Globus pallidus (tissue), 1 donor: ENCODE measurements around the gene C12orf57.

Source experiments
- DNase-seq: peaks from one replicate; pipeline ENCODE4 v3.0.0-alpha.2; 2015; ENCODE audit warnings: low spot score

Gene C12orf57

DNA sequence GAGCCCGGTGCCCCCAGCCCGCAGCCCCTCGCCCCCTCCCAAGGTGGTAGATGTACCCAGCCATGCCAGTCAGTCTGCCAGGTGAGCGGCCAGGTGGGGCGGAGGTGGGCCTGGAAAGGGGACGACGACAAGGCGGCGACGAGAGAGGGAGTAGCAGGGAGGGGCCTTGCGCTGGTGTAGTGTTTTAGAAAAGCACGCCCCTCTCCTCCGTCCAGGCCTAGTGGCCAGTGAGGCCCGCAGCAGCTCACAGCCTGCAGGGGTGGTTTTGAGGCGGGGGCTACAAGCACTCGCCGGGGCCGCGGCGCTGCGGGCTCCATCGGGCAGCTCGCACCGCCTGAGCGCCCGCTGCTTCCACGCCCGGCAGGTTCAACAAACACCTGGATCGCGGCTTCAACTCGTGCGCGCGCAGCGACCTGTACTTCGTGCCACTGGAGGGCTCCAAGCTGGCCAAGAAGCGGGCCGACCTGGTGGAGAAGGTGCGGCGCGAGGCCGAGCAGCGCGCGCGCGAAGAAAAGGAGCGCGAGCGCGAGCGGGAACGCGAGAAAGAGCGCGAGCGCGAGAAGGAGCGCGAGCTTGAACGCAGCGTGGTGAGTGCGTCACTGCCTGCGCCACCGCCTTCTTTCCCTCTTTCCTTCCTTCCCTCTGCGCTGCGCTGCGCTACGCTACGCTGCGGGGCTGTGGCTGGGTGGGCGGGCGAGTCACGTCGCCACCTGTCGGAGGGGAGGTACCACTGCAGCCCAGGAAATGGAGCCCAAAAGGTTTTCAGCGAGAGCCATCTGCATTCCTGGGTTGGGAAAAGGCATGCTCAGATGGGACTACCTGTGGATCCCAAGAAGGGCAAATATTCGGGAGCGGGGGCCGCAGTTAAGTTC is 6.1 kb upstream of the C12orf57 start:
- peak; percentile 95 for DNase-seq

- DNase-seq: no peak
Observed at GRCh38 chr12:6938353-6939190, 5.2 kb upstream of the C12orf57 start.

DNA sequence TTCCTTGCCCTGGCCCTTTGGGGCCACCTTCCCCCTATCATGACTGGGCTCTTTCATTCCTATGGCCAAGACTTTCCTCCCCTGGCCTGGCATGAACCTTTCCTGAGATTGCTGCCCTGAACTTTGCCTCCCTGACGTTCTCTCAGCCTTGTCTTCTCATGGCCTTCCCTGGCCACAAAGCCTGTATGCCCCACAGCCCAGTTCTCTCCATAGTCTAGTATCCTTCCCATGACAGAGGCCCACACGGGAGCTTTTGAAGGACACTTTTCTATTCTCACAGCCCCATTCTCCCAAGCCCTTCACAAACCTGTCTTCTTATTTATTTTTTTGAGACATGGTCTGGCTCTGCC is 4.7 kb upstream of the C12orf57 start:
- DNase-seq: no peak

GRCh38 chr12:6941267-6941666 is 2.6 kb upstream of the C12orf57 start:
- no peak for DNase-seq

DNA sequence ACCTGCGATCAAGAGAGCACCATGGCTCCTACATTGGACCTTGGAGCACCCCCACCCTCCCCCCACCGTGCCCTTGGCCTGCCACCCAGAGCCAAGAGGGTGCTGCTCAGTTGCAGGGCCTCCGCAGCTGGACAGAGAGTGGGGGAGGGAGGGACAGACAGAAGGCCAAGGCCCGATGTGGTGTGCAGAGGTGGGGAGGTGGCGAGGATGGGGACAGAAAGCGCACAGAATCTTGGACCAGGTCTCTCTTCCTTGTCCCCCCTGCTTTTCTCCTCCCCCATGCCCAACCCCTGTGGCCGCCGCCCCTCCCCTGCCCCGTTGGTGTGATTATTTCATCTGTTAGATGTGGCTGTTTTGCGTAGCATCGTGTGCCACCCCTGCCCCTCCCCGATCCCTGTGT is 2.0 kb upstream of the C12orf57 start:
- DNase-seq: no peak

GRCh38 chr12:6942331-6942665 is 1.5 kb upstream of the C12orf57 start:
- no peak for DNase-seq

DNA sequence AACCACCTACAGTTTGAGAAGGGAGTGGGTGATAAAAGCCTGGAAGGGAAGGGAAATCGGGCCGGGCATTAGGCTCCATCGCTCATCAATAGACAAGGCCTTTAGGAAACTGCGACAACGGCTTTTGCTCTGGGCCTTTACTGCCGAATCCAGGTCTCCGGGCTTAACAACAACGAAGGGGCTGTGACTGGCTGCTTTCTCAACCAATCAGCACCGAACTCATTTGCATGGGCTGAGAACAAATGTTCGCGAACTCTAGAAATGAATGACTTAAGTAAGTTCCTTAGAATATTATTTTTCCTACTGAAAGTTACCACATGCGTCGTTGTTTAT is 467 bp upstream of the C12orf57 start:
- DNase-seq: peak; percentile 96

GRCh38 chr12:6944381-6945186 is 762 bp downstream of the C12orf57 start:
- peak; percentile 91 for DNase-seq

- no peak for DNase-seq
Observed at GRCh38 chr12:6945613-6946012, 1.8 kb downstream of the C12orf57 start.

DNA sequence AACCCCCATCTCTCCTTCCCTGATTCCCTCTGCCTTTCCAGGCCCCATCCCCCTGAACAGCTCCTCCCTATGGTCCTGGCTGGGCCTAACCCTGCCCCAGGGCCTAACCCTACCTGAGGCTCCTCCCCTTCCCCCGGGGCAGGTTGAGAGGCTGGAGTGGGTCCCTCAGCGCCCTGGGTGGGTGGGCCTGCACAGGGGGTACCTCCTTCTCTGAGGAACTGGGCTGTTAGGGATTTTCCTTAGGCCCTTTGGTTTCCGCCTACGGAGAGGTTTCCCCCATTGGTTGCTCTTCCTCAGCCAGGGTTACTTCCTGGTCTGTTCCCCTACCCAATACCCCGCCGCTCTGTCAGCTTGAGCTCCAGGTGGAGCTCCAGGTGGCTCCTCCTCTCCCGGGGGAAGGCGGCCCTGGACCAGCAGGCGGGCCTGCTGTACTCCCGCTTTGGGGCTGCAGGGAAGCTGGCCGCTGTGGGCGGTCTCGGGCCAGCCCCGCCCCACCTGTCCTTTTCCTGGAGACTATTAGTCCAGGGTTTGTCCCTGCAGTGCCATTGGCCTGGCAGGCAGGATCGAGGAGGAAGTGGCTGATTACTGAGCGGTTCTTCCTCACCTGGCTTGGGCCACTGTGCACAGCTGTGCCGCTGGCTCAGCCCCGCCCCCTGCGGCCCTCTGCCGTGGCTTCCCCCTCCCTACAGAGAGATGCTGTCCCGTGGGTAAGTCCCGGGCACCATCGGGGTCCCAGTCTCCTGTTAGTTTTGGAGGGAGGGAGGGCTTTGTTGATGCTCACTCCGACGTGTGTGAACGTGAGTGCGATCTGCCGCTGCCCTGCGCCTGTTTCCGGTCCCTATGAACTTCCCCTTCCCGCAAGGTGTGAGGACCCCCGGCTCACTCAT is 2.5 kb downstream of the C12orf57 start:
- no peak for DNase-seq

GRCh38 chr12:6946920-6947374 is 3.1 kb downstream of the C12orf57 start:
- DNase-seq: no peak

GRCh38 chr12:6947615-6948014 is 3.8 kb downstream of the C12orf57 start:
- DNase-seq: no peak

DNA sequence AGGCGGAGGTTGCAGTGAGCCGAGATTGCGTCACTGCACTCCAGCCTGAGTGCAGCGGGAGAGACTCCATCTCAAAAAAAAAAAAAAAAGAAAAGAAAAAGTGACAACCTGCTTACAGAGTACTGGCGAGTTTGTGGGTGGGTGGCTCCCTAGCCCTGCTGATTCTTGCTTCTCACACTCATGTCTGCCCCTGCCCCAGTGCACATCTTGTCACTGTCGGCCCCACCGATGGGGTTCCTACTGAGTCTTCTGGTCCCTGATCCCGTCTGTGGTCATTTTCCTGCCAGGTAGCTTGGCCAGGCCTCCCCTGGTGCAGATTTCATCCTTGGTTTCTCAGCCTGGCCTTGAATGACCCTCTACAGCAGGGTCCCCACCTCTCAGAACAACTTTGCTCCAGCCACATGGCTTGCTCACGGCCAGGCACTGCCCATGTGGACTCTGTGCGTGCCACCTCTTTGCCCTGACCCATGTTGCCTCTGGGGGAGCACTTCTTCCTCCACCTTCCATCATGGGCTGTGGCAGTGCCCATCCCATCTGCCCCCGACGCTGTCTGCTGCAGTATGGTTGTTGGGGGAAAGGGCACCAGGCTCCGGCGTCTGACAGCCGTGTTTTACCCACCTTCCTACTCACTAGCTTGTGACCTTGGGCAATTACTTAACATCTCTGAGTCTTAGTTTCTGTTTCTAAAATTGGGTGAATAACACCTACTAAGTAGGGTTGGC is 5.2 kb downstream of the C12orf57 start:
- no peak for DNase-seq

DNA sequence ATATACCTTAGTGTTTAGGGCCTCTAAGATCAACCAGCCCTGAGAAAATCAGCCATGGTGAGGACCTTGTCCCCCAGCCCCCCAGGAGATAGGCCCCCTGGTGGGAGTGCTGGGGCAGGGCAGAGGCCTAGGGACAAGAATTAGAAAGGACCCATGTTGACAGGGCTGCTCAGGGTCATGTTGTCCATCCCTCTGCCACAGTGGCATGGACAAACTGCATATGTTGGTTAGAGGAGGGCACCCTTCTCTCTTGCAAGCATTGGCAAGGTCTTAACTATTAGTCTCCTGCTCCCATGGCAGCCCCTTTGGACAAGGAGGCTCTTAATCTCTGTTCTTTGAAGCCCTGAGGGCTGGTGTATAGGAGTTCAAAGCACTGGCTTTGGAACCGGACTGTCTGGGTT is 6.6 kb downstream of the C12orf57 start:
- no peak for DNase-seq

- DNase-seq: no peak
Observed at GRCh38 chr12:6950811-6951540, 7.2 kb downstream of the C12orf57 start, which contains the start of gene PTPN6. TSS of gene PTPN6 (plus strand) at chr12:6951356. CDS start at chr12:6951513, 157 bp downstream.

DNA sequence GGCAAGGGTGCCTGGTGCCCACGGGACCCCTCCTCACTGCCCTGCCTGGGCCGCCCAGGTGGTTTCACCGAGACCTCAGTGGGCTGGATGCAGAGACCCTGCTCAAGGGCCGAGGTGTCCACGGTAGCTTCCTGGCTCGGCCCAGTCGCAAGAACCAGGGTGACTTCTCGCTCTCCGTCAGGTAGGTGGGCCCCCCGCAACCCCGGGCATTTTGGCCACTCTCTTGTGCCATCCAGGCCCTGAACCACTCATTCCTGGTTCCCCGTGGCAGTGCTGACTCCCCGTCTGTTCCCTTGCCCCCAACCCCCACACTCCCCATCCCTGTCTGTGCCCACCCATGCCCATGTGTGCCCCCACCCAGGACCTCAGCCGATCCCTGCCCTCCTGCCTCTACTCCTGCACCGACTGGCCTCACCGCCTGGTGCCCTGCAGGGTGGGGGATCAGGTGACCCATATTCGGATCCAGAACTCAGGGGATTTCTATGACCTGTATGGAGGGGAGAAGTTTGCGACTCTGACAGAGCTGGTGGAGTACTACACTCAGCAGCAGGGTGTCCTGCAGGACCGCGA is 7.8 kb downstream of the C12orf57 start:
- DNase-seq: no peak

GRCh38 chr12:6952121-6952862 is 8.5 kb downstream of the C12orf57 start:
- DNase-seq: no peak

DNA sequence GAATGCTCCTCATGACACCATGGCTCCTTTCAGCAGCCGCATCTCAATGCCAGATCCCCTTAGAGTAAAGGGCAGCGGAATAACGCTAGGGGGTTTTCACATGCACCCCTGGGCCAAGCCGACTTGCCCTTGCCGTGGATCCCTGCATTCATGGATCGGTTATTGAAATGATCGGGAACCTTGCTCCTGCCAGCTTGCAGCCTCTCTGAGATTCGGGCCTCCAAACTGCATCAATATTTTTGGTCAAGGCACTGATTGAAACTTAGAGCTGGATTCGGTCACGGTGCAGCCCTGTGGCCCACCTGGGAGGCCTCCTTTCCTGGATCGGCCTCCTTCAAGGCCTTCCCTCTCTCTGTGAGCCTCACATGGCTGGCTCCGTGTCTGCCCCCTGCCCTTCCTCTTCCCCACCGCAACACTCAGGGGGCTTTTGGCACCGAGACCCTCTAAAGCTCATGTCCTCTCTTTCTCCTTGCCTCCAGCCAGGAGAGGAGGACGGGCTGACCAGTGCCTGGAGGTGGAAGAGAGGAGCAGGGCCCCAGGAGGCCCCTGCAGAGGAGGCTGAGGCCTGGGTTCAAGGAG is 9.1 kb downstream of the C12orf57 start:
- DNase-seq: no peak
